ENCODE measurements around the gene NDUFS7.

GRCh38 chr19:1373534-1374249, 10.0 kb upstream of the NDUFS7 start:
- TF ChIP-seq POLR2A (IDR thresholded peaks at IDR 0.05): no peak
- TF ChIP-seq CTCF (IDR thresholded peaks at IDR 0.05): no peak
- TF ChIP-seq POLR2AphosphoS5 (IDR thresholded peaks at IDR 0.05): peak; percentile 67
- no peak for TF ChIP-seq EP300 (IDR thresholded peaks at IDR 0.05)
